Measurements from ENCODE around the gene LCE6A. TPM values are rescaled to one million over a fixed set of nuclear protein-coding genes. Genes with fewer than 3 reads are reported as not detected.

Gene LCE6A
- total RNA-seq, 1 donor from 2014 or later: not detected

DNA sequence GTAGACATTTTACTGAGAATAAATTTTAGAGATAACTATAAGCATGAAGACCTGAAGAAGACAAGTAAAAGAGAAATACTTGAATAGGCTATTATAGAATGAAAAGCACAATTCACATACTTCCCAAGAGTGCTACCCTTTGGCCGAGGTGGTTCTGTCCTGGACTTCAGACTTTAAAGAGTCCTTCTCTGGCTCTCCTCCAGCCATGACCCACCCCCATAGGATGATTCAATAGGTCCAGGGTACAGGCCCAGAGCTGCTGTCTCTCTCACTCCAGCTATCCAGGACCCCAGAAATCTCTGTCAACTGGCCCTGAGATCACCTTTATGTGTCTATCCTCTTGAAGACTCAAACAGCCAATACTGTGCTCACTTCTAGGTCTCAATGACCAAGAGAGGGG, 34.2 kb downstream of the LCE6A start:
- Histone ChIP-seq H3K36me3 (ENCODE audit: control insufficient read depth, insufficient read depth, low read length) (no peaks in the 10 kb centered on the region), H3K4me3 (ENCODE audit: low read depth, low read length) (no peak overlapping the region), H3K27me3 (ENCODE audit: control insufficient read depth, insufficient read depth, low read length) (no peaks in the 10 kb centered on the region)
- TF ChIP-seq, protein P1, sequence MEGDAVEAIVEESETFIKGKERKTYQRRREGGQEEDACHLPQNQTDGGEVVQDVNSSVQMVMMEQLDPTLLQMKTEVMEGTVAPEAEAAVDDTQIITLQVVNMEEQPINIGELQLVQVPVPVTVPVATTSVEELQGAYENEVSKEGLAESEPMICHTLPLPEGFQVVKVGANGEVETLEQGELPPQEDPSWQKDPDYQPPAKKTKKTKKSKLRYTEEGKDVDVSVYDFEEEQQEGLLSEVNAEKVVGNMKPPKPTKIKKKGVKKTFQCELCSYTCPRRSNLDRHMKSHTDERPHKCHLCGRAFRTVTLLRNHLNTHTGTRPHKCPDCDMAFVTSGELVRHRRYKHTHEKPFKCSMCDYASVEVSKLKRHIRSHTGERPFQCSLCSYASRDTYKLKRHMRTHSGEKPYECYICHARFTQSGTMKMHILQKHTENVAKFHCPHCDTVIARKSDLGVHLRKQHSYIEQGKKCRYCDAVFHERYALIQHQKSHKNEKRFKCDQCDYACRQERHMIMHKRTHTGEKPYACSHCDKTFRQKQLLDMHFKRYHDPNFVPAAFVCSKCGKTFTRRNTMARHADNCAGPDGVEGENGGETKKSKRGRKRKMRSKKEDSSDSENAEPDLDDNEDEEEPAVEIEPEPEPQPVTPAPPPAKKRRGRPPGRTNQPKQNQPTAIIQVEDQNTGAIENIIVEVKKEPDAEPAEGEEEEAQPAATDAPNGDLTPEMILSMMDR (IDR thresholded peaks at IDR 0.05; ENCODE audit: insufficient read depth, low read length, poor library complexity, severe bottlenecking): no peak
- DNase-seq (ENCODE audit: low read depth): no peak

DNA sequence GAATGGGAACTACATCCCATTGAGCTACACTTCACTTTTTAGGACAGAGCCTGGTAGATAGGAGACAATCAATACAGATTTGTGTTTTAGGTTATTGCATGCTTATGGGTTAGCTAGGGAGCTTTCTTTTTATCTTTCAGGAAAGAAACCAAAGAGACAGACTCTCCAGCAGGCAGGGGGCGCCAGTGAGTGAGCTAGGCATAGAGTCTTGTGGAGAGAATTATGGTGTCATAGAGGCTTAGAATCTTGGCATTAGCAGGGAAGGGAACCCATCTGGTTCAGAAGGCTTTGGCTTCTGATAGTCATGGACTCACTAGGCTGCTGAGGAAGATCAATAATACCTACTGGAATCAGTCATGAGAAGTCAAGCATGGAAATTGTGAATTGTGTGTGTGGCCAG, 35.4 kb downstream of the LCE6A start, which contains the start of gene SMCP:
TSS of gene SMCP (plus strand) at position 281 of the 400 bp plus-strand sequence. CDS start 6,101 bp downstream, outside the sequence.
- DNase-seq (ENCODE audit: low read depth): no peak
- Histone ChIP-seq H3K27me3 (ENCODE audit: control insufficient read depth, insufficient read depth, low read length) (no peaks in the 10 kb centered on the region), H3K4me3 (ENCODE audit: low read depth, low read length) (no peak within 1 kb of the TSS), H3K36me3 (ENCODE audit: control insufficient read depth, insufficient read depth, low read length) (no peaks in the 10 kb centered on the region)
- TF ChIP-seq, protein P1 (IDR thresholded peaks at IDR 0.05; ENCODE audit: insufficient read depth, low read length, poor library complexity, severe bottlenecking): no peak

DNA sequence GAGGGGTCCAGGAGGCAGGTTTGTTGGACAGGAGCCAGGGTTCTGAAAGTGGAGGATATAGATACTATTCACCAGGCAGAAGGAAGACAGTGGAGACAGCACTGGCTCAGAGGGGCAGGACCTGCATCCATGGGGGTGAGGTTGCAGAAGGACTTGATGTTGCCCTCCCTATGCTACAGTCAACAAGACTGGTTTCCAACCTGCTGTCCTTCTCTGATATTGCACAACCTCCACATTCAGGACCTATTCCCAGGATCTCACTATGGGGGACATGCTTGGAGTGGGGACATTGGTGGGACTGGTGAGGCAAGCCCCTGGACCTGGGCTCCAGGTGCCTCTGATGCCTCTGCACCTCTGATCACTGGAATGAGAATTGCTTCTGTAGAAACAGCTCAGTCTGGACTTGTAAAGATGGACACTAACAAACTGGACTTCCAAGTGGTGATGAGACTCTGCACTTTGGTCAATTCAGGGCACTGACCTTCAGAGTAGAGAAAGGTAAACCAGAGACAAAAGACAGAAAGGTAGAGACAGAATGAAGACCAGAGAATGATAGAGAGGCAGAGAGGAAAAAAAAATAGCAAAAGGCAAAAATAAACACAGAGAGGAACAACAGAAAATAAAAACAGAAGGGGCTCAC, 37.0 kb downstream of the LCE6A start:
- TF ChIP-seq, protein P1 (IDR thresholded peaks at IDR 0.05; ENCODE audit: insufficient read depth, low read length, poor library complexity, severe bottlenecking): no peak
- no peak for DNase-seq (ENCODE audit: low read depth)
- H3K36me3 ChIP-seq (ENCODE audit: control insufficient read depth, insufficient read depth, low read length): no peaks in the 10 kb centered on the region
- H3K4me3 ChIP-seq (ENCODE audit: low read depth, low read length): no peak overlapping the region
- H3K27me3 ChIP-seq (ENCODE audit: control insufficient read depth, insufficient read depth, low read length): no peaks in the 10 kb centered on the region

DNA sequence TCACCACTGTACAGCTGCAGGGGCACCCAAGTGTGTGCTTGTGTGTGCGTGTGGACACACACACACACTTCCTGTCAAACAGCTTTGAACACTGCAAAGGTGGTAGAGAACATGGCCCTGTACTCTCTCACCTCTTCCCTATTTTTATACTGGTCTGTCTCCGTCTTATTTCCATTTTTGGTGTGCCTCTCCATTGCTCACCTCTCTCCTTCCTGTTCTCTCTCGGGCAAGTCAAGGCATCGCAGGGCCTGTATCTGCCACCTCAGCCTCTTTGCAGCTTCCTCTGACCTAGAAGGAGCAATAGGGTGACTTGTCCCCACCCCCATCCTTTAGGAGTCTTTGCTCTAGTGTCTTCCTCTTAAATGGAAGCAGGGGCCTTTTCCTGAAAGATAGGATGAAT, 37.7 kb downstream of the LCE6A start:
- H3K27me3 ChIP-seq (ENCODE audit: control insufficient read depth, insufficient read depth, low read length): no peaks in the 10 kb centered on the region
- no peak overlapping the region for H3K4me3 ChIP-seq (ENCODE audit: low read depth, low read length)
- H3K36me3 ChIP-seq (ENCODE audit: control insufficient read depth, insufficient read depth, low read length): no peaks in the 10 kb centered on the region
- DNase-seq (ENCODE audit: low read depth): no peak
- TF ChIP-seq, protein P1 (IDR thresholded peaks at IDR 0.05; ENCODE audit: insufficient read depth, low read length, poor library complexity, severe bottlenecking): no peak

DNA sequence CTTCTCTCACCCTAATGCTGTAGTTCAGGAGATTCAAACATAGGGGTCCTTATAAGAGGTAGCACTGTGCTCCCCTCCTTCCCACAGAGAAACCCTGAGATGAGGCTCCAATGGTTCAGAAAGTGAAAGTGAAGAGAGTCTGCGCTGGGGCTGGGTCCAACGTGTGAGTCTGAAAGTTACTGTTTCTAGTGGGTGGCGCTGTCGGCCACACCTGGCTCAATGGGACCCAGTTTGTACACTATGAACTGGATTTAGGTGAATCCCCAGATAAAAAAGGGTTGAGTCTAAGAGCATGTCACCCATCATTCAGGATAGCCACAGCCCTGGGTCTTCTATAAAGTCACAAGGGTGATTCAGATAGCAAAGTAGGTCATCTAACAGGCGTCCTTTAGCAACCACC, 38.3 kb downstream of the LCE6A start:
- H3K4me3 ChIP-seq (ENCODE audit: low read depth, low read length): no peak overlapping the region
- no peak for DNase-seq (ENCODE audit: low read depth)

More for the DNA sequence above, 38.3 kb downstream of the LCE6A start:
- H3K36me3 ChIP-seq (ENCODE audit: control insufficient read depth, insufficient read depth, low read length): no peaks in the 10 kb centered on the region
- TF ChIP-seq, protein P1 (IDR thresholded peaks at IDR 0.05; ENCODE audit: insufficient read depth, low read length, poor library complexity, severe bottlenecking): no peak
- no peaks in the 10 kb centered on the region for H3K27me3 ChIP-seq (ENCODE audit: control insufficient read depth, insufficient read depth, low read length)
